Measurements from ENCODE around the gene HNRNPA2B1.

HNRNPA2B1 gene

DNA sequence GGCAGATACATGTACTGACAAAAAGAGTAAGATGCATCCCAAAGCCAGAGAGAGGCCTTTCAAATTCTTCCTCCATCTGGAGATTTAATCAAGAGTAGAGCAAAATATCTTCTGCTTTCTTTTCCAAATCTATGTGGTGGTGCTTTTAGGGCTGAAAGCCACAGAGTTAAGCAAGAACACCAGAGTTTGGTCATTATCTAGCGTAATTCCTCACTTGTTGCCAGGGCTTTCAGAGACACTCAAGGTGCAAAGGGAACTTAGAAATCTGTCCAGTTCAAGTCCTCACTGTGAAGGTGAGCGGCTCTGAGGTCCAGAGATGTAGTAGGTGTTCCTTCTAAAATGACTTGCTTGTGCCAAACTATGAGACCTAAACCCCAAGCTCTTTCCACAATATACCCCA lies 59.5 kb downstream of the HNRNPA2B1 start:
- DNase-seq: no peak

DNA sequence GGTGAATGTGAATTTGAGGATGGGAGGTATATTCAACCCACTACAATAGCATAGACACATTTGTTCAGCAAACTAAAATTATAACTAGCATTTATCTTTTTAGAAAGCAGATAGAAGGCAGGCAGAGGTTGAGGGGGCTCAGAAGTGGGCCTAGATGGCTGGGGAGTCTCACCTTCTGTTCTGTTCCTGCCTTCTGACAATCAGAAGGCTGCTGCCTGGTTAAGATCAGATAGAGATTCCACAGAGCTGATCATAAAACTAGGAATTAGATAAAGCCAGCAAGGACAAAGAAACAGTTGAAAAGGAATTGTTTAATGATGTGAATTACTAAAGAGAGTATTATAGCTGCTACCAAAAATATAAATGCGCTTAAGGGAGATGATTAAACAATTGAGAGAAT lies 60.2 kb downstream of the HNRNPA2B1 start:
- no peak for DNase-seq
